GM10266 (cell line): Measurements from ENCODE around the gene OR3A2.
"Not testable (repeated sequence)": the region's sequence is repeated elsewhere in the genome, so short reads cannot be mapped to it uniquely, and the experiment has no call there.

Experiments used
- DNase-seq: peaks from one replicate; pipeline ENCODE4 v3.0.0; 2012; ENCODE audit errors: extremely low spot score
- TF ChIP-seq, protein P1 (sequence below): IDR thresholded peaks from 2 replicates; pipeline ENCODE4 v1.5.1; 2012; ENCODE audit warnings: mild to moderate bottlenecking, low read depth; ENCODE audit not compliant: control insufficient read depth, insufficient read depth; ENCODE audit errors: missing control alignments

Gene OR3A2

DNA sequence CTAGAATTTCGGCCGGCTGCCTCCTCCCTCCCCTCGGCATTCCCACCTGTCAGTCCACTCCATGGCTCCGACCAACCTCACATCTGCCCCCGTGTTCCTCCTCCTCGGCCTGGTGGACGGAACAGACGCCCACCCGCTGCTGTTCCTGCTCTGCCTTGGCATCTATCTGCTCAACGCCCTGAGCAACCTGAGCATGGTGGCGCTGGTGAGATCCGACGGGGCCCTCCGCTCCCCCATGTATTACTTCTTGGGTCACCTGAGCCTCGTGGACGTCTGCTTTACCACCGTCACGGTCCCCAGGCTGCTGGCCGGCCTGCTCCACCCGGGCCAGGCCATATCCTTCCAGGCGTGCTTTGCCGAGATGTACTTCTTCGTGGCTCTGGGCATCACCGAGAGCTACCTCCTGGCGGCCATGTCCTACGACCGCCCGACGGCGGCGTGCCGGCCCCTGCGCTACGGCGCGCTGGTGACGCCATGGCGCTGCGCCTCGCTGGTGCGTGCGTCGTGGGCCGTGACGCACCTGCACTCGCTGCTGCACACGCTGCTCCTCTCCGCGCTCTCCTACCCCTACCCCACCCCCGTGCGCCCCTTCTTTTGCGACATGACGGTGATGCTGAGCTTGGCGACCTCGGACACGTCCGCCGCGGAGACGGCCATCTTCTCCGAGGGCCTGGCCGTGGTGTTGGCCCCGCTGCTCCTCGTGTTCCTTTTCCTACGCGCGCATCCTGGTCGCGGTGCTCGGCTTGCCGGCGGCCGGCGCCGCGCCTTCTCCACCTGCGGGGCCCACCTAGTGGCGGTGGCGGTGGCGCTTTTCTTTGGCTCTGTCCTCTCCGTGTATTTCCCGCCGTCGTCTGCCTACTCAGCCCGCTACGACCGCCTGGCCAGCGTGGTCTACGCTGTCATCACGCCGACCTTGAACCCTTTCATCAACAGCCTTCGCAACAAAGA lies at the start of gene OR3A2:
TSS of gene OR3A2 (minus strand) at position 440 of the 948 bp plus-strand sequence.
- no peak for DNase-seq
- TF ChIP-seq, protein P1, sequence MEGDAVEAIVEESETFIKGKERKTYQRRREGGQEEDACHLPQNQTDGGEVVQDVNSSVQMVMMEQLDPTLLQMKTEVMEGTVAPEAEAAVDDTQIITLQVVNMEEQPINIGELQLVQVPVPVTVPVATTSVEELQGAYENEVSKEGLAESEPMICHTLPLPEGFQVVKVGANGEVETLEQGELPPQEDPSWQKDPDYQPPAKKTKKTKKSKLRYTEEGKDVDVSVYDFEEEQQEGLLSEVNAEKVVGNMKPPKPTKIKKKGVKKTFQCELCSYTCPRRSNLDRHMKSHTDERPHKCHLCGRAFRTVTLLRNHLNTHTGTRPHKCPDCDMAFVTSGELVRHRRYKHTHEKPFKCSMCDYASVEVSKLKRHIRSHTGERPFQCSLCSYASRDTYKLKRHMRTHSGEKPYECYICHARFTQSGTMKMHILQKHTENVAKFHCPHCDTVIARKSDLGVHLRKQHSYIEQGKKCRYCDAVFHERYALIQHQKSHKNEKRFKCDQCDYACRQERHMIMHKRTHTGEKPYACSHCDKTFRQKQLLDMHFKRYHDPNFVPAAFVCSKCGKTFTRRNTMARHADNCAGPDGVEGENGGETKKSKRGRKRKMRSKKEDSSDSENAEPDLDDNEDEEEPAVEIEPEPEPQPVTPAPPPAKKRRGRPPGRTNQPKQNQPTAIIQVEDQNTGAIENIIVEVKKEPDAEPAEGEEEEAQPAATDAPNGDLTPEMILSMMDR, result no peak

- no peak for DNase-seq
- TF ChIP-seq, protein P1, result no peak
Measured at GRCh38 chr17:3433741-3434140, 47.6 kb upstream of the OR3A2 start, which contains the start of gene OR1E2. Gene OR1E2, minus strand, starts transcription at chr17:3433841. Its CDS starts 0 bp downstream, at chr17:3433841.

GRCh38 chr17:3433215-3433614 lies 47.1 kb upstream of the OR3A2 start:
- not testable (repeated sequence) for DNase-seq

DNA sequence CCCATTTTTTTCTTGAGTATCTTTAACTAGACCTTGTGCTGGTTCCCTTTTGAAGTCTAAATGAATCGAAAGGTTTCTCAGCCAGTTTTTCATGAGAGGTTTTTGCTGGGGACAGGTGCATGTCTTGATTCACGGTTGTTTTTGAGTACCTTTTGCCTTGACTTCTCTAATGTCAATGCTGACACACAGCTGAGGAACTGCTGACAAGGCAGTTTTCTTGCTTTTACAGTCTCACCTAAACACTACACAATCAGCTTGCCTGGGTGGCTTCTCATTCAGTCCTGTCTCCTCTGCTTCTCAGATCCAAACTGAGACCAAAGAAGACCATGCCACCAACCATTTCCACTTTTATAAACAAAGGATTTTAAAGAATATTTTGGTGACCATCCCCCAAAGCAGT lies 32.1 kb upstream of the OR3A2 start:
- TF ChIP-seq, protein P1, result no peak
- no peak for DNase-seq

- TF ChIP-seq, protein P1, result no peak
- DNase-seq, result no peak
Measured at GRCh38 chr17:3415610-3416009, 29.5 kb upstream of the OR3A2 start.

- DNase-seq, result not testable (repeated sequence)
Measured at GRCh38 chr17:3412216-3412615, 26.1 kb upstream of the OR3A2 start.

DNA sequence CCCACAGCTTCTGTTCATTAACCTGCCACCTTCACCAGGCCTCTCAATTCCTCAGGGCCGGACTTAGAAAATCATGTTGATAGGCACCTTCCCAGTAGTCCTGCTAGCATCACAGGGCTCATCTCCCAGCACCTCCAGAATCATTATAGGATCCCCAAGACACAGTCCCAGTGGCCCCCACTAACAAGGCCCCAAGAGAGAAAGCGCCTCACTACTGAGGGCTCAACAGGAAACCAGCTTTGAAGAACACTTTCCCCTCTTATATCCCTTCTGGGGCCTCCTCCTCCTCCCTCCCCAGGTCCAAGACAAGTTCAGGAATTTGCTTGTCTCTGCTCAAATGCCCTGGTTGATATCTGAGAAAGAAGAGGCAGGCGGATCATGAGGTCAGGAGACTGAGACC lies 25.0 kb upstream of the OR3A2 start, which contains the start of gene OR3A3:
TSS of gene OR3A3 (plus strand) at position 301 of the 400 bp plus-strand sequence.
- DNase-seq, result no peak
- TF ChIP-seq, protein P1, result no peak

DNA sequence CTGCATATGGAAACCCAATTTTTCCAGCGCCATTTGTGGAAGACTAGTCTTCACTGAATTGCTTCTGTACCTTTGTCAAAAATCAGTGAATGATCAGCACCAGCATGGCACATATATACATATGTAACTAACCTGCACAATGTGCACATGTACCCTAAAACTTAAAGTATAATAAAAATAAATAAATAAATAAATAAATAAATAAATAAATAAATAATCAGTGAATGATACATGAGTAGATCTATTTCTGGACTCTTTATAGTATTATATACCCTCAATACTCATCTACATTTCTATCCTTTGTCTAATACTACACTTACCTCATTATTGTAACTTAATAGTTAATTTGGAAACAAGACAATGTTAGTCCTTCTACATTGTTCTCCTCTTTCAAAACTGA lies 17.7 kb upstream of the OR3A2 start:
- not testable (repeated sequence) for DNase-seq

DNA sequence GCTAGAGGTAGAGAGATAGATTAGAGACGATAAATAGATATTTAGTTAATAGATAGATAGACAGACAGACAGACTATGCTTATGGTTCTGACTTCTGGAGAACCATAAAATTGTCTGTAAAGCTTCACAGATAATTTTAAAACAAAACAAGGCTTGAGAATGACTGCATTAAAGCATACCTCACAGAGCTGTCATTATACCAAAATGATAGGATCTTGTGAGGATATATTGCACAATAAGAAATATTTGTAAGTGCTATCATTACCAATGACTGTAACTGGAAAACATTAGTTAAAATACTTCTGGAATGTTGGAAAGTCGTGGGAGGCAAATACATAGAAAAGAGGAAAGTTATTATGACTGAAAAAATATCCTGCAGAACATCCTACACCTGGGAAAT lies 15.7 kb upstream of the OR3A2 start:
- DNase-seq, result no peak
- TF ChIP-seq, protein P1, result no peak
